Activated CD4-positive, alpha-beta T cell treated with anti-CD3 and anti-CD28 coated beads for 24 hours (primary cell): ENCODE data around the gene LAYN.

Experiments
- DNase-seq, 2 donors: peaks; one replicate each; pipeline ENCODE4 v3.0.0-alpha.2; 2020; ENCODE audit warnings: low read depth in 2 of 2

LAYN gene

GRCh38 chr11:111561791-111562325 is 21.3 kb downstream of the LAYN start:
- DNase-seq = no peak

GRCh38 chr11:111562692-111563389 is 22.3 kb downstream of the LAYN start:
- DNase-seq = no peak

- peak; percentile 34 to 58 for DNase-seq
Observed at GRCh38 chr11:111565114-111565720, 24.7 kb downstream of the LAYN start.

- no peak for DNase-seq
Observed at GRCh38 chr11:111566324-111566723, 25.8 kb downstream of the LAYN start.

- DNase-seq = no peak
Observed at GRCh38 chr11:111569476-111569875, 29.0 kb downstream of the LAYN start.

- DNase-seq = no peak
Observed at GRCh38 chr11:111570796-111571195, 30.3 kb downstream of the LAYN start.

- DNase-seq = no peak
Observed at GRCh38 chr11:111571829-111572501, 31.4 kb downstream of the LAYN start.

GRCh38 chr11:111572581-111572980 is 32.1 kb downstream of the LAYN start:
- DNase-seq = no peak

- no peak for DNase-seq
Observed at GRCh38 chr11:111573821-111574249, 33.3 kb downstream of the LAYN start.

- no peak for DNase-seq
Observed at GRCh38 chr11:111574373-111575225, 34.1 kb downstream of the LAYN start.

- DNase-seq = no peak
Observed at GRCh38 chr11:111575740-111576139, 35.2 kb downstream of the LAYN start.

- no peak for DNase-seq
Observed at GRCh38 chr11:111577821-111578220, 37.3 kb downstream of the LAYN start.

GRCh38 chr11:111581341-111581740 is 40.8 kb downstream of the LAYN start:
- no peak for DNase-seq

GRCh38 chr11:111582163-111582562 is 41.6 kb downstream of the LAYN start:
- DNase-seq = no peak

- DNase-seq = no peak
Observed at GRCh38 chr11:111582881-111583280, 42.4 kb downstream of the LAYN start.

- no peak for DNase-seq
Observed at GRCh38 chr11:111585371-111585770, 44.9 kb downstream of the LAYN start.

GRCh38 chr11:111586388-111586831 is 45.9 kb downstream of the LAYN start:
- DNase-seq = peak in 1 of 2 donors; percentile 36

- no peak for DNase-seq
Observed at GRCh38 chr11:111589114-111589513, 48.6 kb downstream of the LAYN start.

- no peak for DNase-seq
Observed at GRCh38 chr11:111589886-111590499, 49.5 kb downstream of the LAYN start.

GRCh38 chr11:111591187-111591960 is 50.9 kb downstream of the LAYN start:
- no peak for DNase-seq
